Naive thymus-derived CD8-positive, alpha-beta T cell (primary cell): ENCODE measurements around the gene SPTAN1. TPM values are rescaled to one million over a fixed set of nuclear protein-coding genes. Genes with fewer than 3 reads are reported as not detected.
"Not testable (repeated sequence)": the region's sequence is repeated elsewhere in the genome, so short reads cannot be mapped to it uniquely, and the experiment has no call there.

Experiments
- ATAC-seq, 2 donors: fragments of 150-1000 bp; cut with Tn5 transposase in 1 of 2; sonication (Bioruptor Pico), chemical (Tn5 transposase) in 1 of 2; 1 replicate in 1 of 2; 2 replicates in 1 of 2; pipeline ENCODE4 v1.10.0; 2021; ENCODE audit warnings: mild to moderate bottlenecking in 2 of 2, moderate library complexity in 2 of 2
- POLR2A ChIA-PET: fragments of 350-600 bp; sonication (Branson Sonifier 250); formaldehyde crosslinking; loops from one replicate; lab custom pipeline; 2021; ENCODE audit warnings: antibody characterized with exemption; lab: Charles Lee
- DNase-seq, 10 donors: peaks; one replicate each; pipeline versions ENCODE4 v3.0.0 to v3.0.0-alpha.2; 2020 to 2022
- H3K27ac Mint-ChIP-seq, 10 donors: one replicate each; pipeline ENCODE4 v1.8.0; 2020 to 2022; ENCODE audit warnings: mild to moderate bottlenecking in 10 of 10, mixed read lengths in 10 of 10, moderate library complexity in 4 of 10, inconsistent platforms in 1 of 10
- H3K27me3 Mint-ChIP-seq, 5 donors: one replicate each; pipeline ENCODE4 v1.8.0; 2021 to 2022; ENCODE audit warnings: mixed read lengths in 5 of 5
- H3K36me3 Mint-ChIP-seq, 3 donors: one replicate each; pipeline ENCODE4 v1.8.0; 2020 to 2022; ENCODE audit warnings: mixed read lengths in 3 of 3, mild to moderate bottlenecking in 2 of 3, inconsistent platforms in 1 of 3
- H3K4me1 Mint-ChIP-seq, 4 donors: one replicate each; pipeline ENCODE4 v1.8.0; 2021 to 2022; ENCODE audit warnings: mixed read lengths in 4 of 4
- H3K4me3 Mint-ChIP-seq, 10 donors: one replicate each; pipeline ENCODE4 v1.8.0; 2020 to 2022; ENCODE audit warnings: mild to moderate bottlenecking in 10 of 10, mixed read lengths in 10 of 10, moderate library complexity in 6 of 10, inconsistent platforms in 1 of 10
- H3K9me3 Mint-ChIP-seq, 9 donors: one replicate each; pipeline ENCODE4 v1.8.0; 2020 to 2022; ENCODE audit warnings: mixed read lengths in 9 of 9, mild to moderate bottlenecking in 3 of 9, inconsistent platforms in 1 of 9, moderate library complexity in 1 of 9
- polyA plus RNA-seq, 3 donors: library from polyadenylated mRNA; unstranded; fragments of 300-500 nt; fragmentation: Illumina TruSeq; gene quantifications; one replicate each; pipeline ENCODE4 v1.2.3, GENCODE V29; 2021
- total RNA-seq, 8 experiments: library from RNA in 2 of 8; stranded (reverse) in 2 of 8; gene quantifications; one replicate each; pipeline ENCODE4 v1.2.3 and lab custom pipeline; 2021 to 2026

Gene SPTAN1
- total and polyA plus RNA-seq, 5 experiments from 2014 or later = 38.2 to 402 (median 117) TPM

DNA sequence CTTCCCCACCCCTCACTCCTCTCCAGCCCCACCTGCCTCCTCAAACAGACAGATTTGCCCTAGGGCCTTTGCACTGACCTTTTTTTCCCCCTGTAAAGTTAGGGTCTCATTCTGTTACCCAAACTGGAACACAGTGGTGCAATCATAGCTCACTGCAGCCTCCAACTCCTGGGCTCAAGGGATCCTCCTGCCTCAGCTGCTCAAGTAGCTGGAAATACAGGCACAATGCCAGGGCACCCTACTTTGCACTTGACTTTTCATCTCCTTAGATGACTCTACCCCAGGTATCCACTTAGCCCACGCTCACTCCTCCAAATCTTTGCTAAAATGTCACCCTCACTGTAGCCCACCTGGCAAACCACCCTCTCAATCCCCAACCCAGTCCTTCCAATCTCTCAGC is 102.1 kb downstream of the SPTAN1 start:
- no peaks in the 10 kb centered on the region for H3K27me3 Mint-ChIP-seq
- POLR2A ChIA-PET = interaction anchor here (1.0 to 1.8 kb wide), 2 partner anchors 32 to 35 kb away, joined by 3 to 6 read pairs; partner anchors contain the start of gene SET
- peak overlapping the region in 9 of 10 donors; percentile 1 to 77 (median 46) for H3K4me3 Mint-ChIP-seq
- ATAC-seq = no peak
- no peak for DNase-seq
- H3K36me3 Mint-ChIP-seq = no peaks in the 10 kb centered on the region
- no peaks in the 10 kb centered on the region for H3K9me3 Mint-ChIP-seq
- H3K27ac Mint-ChIP-seq = peak overlapping the region in 6 of 10 donors; percentile 28 to 75 (median 49)
- peaks cover 0 to 17% (median 3%) of the 10 kb centered on the region in 4 donors for H3K4me1 Mint-ChIP-seq

DNA sequence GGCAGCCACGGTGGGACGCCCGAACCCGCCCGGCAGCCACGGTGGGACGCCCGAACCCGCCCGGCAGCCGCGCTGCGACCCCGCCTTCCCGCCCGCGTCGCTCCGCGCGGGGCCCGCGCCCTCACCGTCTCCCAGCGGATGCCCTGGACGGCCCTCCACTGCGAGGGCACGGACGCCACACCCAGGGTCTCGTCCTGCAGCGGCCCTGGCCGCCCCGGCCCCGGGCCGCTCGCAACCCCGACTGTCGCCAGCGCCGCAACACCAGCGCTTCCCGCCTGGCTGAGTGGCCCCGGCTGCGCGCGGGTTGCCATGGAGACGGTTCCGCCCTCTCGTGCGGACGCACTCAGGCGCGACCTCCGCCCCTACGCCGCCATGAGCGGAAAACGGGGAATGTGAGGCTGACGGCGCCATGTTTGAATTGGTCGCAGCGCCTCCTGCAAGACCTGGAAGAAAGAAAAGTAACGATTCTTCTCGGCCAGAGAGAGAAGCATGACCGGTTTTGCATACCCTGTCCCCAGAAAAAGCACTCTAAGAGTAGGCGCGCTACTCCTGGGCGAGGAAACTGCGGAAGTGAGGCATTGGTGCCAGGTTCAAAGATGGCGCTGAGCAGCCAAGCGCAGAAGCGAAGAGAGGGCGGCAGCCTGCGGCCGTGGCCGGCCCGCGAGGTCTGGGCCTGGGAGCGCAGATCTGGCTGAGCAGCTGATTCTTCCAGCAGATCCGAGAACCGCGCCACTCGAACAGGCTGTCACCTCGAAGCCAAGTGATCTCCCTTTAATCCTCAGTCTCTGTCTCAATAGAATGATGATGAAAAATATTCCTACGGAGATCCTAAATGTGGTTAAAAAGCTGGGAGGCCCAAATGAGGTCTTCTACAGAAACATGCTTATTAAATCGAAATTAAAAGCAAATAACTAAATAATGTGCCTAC is 104.3 kb downstream of the SPTAN1 start, which contains the start of gene DYNC2I2:
Gene DYNC2I2, minus strand, starts transcription at position 432 of the 928 bp plus-strand sequence. Its CDS starts 121 bp downstream, at position 311.
- ATAC-seq (peak; percentile 96 to 98), DNase-seq (peak; percentile 91 to 98 (median 96))
- Mint-ChIP-seq H3K27me3 (no peaks in the 10 kb centered on the region), H3K4me3 (peak within 1 kb of the TSS; percentile 90 to 97 (median 94)), H3K36me3 (no peaks in the 10 kb centered on the region), H3K4me1 (peaks cover 0 to 17% (median 3%) of the 10 kb centered on the region in 4 donors), H3K27ac (peak within 1 kb of the TSS; percentile 96 to 100 (median 99)), H3K9me3 (no peaks in the 10 kb centered on the region)
- POLR2A ChIA-PET = interaction anchor here (0.7 to 4.9 kb wide), 7 partner anchors 8 to 173 kb away, joined by 3 to 34 read pairs (median 5); partner anchors contain the start of genes PKN3, SET, SPOUT1 and ZDHHC12

- Mint-ChIP-seq H3K27ac (peak overlapping the region; percentile 96 to 100 (median 99)), H3K4me3 (peak overlapping the region; percentile 90 to 97 (median 94)), H3K36me3 (no peaks in the 10 kb centered on the region), H3K9me3 (no peaks in the 10 kb centered on the region), H3K27me3 (no peaks in the 10 kb centered on the region), H3K4me1 (peaks cover 0 to 17% (median 3%) of the 10 kb centered on the region in 4 donors)
- DNase-seq (no peak), ATAC-seq (no peak)
- POLR2A ChIA-PET = interaction anchor here (0.9 to 4.9 kb wide), 6 partner anchors 9 to 172 kb away, joined by 3 to 34 read pairs (median 5); partner anchors contain the start of genes SET, SPOUT1 and ZDHHC12
Observed at GRCh38 chr9:128657344-128657704, 104.9 kb downstream of the SPTAN1 start.

- DNase-seq (no peak), ATAC-seq (no peak)
- POLR2A ChIA-PET = interaction anchor here (0.5 to 4.9 kb wide), 5 partner anchors 9 to 66 kb away, joined by 3 to 34 read pairs (median 5); partner anchors contain the start of genes SET and ZDHHC12
- Mint-ChIP-seq H3K4me3 (peak overlapping the region in 2 of 10 donors; percentile 96 to 97), H3K9me3 (no peaks in the 10 kb centered on the region), H3K27me3 (no peaks in the 10 kb centered on the region), H3K27ac (peak overlapping the region in 7 of 10 donors; percentile 96 to 100 (median 99)), H3K4me1 (peaks cover 0 to 17% (median 3%) of the 10 kb centered on the region in 4 donors), H3K36me3 (no peaks in the 10 kb centered on the region)
Observed at GRCh38 chr9:128657796-128658195, 105.4 kb downstream of the SPTAN1 start.

GRCh38 chr9:128666481-128666941 is 114.1 kb downstream of the SPTAN1 start:
- H3K4me1 Mint-ChIP-seq, H3K4me3 Mint-ChIP-seq, DNase-seq, ATAC-seq, H3K27me3 Mint-ChIP-seq, H3K27ac Mint-ChIP-seq, POLR2A ChIA-PET, H3K36me3 Mint-ChIP-seq, H3K9me3 Mint-ChIP-seq: not testable (repeated sequence)

DNA sequence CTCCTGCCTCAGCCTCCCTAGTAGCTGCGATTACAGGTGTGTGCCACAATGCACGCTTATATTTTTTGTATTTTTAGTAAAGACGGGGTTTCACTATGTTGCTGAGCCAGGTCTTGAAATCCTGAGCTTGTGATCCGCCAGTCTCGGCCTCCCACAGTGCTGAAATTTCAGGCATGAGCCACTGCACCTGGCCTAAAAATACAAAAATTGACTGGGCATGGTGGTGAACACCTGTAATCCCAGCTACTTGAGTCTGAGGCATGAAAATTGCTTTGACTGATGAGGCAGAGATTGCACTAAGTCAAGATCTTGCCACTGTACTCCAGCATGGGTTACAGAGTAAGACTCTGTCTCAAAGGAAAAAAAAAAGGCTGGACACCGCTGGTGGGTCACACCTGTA is 117.4 kb downstream of the SPTAN1 start:
- Mint-ChIP-seq H3K4me3 (no peak overlapping the region), H3K27ac (no peak overlapping the region), H3K9me3 (no peaks in the 10 kb centered on the region), H3K36me3 (no peaks in the 10 kb centered on the region), H3K27me3 (no peaks in the 10 kb centered on the region), H3K4me1 (no peaks in the 10 kb centered on the region)
- DNase-seq (no peak), ATAC-seq (no peak)
- POLR2A ChIA-PET = interaction anchor here (0.6 kb wide), 2 partner anchors 189 to 202 kb away, joined by 3 to 4 read pairs; no protein-coding TSS in a partner anchor

DNA sequence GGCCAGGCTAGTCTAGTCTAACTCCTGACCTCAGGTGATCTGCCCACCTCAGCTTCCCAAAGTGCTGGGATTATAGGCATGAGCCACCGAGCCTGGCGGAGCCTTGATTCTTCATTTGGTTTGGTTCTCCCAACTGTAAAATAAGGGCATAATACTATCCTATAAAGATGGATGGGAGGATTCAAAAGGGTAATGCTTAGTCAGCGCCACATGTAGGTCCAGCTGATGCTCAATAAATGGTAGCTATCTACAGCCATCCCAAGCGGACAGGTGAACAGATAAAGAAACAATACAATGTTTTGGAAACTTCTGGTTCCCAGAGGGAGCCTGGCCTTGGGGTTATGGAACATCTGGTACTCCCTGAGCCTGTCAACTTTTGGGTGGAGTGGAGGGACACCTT is 123.0 kb downstream of the SPTAN1 start:
- H3K4me1 Mint-ChIP-seq = peaks cover 0 to 3% (median 0%) of the 10 kb centered on the region in 4 donors
- H3K27me3 Mint-ChIP-seq = no peaks in the 10 kb centered on the region
- no peak overlapping the region for H3K4me3 Mint-ChIP-seq
- H3K9me3 Mint-ChIP-seq = no peaks in the 10 kb centered on the region
- H3K36me3 Mint-ChIP-seq = peaks cover 0 to 7% (median 0%) of the 10 kb centered on the region in 3 donors
- ATAC-seq (no peak), DNase-seq (no peak)
- POLR2A ChIA-PET = interaction anchor here (0.5 to 3.1 kb wide), 4 partner anchors 9 to 563 kb away, joined by 3 to 16 read pairs (median 6); no protein-coding TSS in a partner anchor
- peak overlapping the region in 1 of 10 donors; percentile 48 for H3K27ac Mint-ChIP-seq

- no peaks in the 10 kb centered on the region for H3K27me3 Mint-ChIP-seq
- ATAC-seq (no peak), DNase-seq (no peak)
- peaks cover 0 to 15% (median 3%) of the 10 kb centered on the region in 4 donors for H3K4me1 Mint-ChIP-seq
- H3K9me3 Mint-ChIP-seq = no peaks in the 10 kb centered on the region
- peaks cover 0 to 10% (median 0%) of the 10 kb centered on the region in 3 donors for H3K36me3 Mint-ChIP-seq
- POLR2A ChIA-PET = interaction anchor here (0.7 kb wide), 1 partner anchor 17 kb away, joined by 5 read pairs; no protein-coding TSS in a partner anchor
- no peak overlapping the region for H3K4me3 Mint-ChIP-seq
- H3K27ac Mint-ChIP-seq = peak overlapping the region in 2 of 10 donors; percentile 10 to 70
Observed at GRCh38 chr9:128677794-128678193, 125.4 kb downstream of the SPTAN1 start.

Other genes with a start within 250 kb of the SPTAN1 start
- 10 to 100 TPM; 20.7 to 25.4 TPM for gene TRUB2, start 230.1 kb upstream of the SPTAN1 start, total RNA-seq
- gene TRUB2, start 230.1 kb upstream of the SPTAN1 start, polyA plus RNA-seq = 10 to 100 TPM; 24.7 to 30.0 (median 28.9) TPM
- gene COQ4, start 229.7 kb upstream of the SPTAN1 start, total RNA-seq = 10 to 100 TPM; 45.6 to 46.5 TPM
- 10 to 100 TPM; 26.4 to 43.4 (median 33.4) TPM for gene COQ4, start 229.7 kb upstream of the SPTAN1 start, polyA plus RNA-seq
- gene SLC27A4, start 212.1 kb upstream of the SPTAN1 start, total RNA-seq = 10 to 100 TPM; 13.1 to 13.5 TPM
- 1 to 10 TPM; 5.0 to 7.0 (median 6.3) TPM for gene SLC27A4, start 212.1 kb upstream of the SPTAN1 start, polyA plus RNA-seq
- 10 to 100 TPM; 44.5 to 47.5 TPM for gene URM1, start 181.2 kb upstream of the SPTAN1 start, total RNA-seq
- gene URM1, start 181.2 kb upstream of the SPTAN1 start, polyA plus RNA-seq = 10 to 100 TPM; 49.3 to 66.4 (median 61.0) TPM
- 1 to 10 TPM; 1.3 to 1.7 TPM for gene CERCAM, start 131.7 kb upstream of the SPTAN1 start, total RNA-seq
- under 1 TPM; 0.14 to 0.90 (median 0.51) TPM for gene CERCAM, start 131.7 kb upstream of the SPTAN1 start, polyA plus RNA-seq
- gene ODF2, start 96.6 kb upstream of the SPTAN1 start, total RNA-seq = 10 to 100 TPM; 34.8 to 36.6 TPM
- gene ODF2, start 96.6 kb upstream of the SPTAN1 start, polyA plus RNA-seq = 10 to 100 TPM; 15.6 to 32.8 (median 20.6) TPM
- gene GLE1, start 47.9 kb upstream of the SPTAN1 start, total RNA-seq = 10 to 100 TPM; 26.4 to 30.7 TPM
- gene GLE1, start 47.9 kb upstream of the SPTAN1 start, polyA plus RNA-seq = 10 to 100 TPM; 17.4 to 27.9 (median 24.9) TPM
- 1 to 10 TPM; 6.0 to 8.3 TPM for gene DYNC2I2, start 104.3 kb downstream of the SPTAN1 start, total RNA-seq
- gene DYNC2I2, start 104.3 kb downstream of the SPTAN1 start, polyA plus RNA-seq = 1 to 10 TPM; 2.7 to 4.1 (median 3.9) TPM
- gene SET, start 136.6 kb downstream of the SPTAN1 start, total RNA-seq = 100 to 1,000 TPM; 314 to 325 TPM
- gene SET, start 136.6 kb downstream of the SPTAN1 start, polyA plus RNA-seq = 100 to 1,000 TPM; 179 to 229 (median 209) TPM
- gene PKN3, start 149.9 kb downstream of the SPTAN1 start, total RNA-seq = 1 to 10 TPM; 1.8 to 2.2 TPM
- 1 to 10 TPM in 2 of 3 donors, under 1 TPM in 1; 0.98 to 1.5 (median 1.0) TPM for gene PKN3, start 149.9 kb downstream of the SPTAN1 start, polyA plus RNA-seq
- 10 to 100 TPM; 24.2 to 30.7 TPM for gene ZDHHC12, start 171.5 kb downstream of the SPTAN1 start, total RNA-seq
- 10 to 100 TPM; 51.7 to 75.5 (median 64.3) TPM for gene ZDHHC12, start 171.5 kb downstream of the SPTAN1 start, polyA plus RNA-seq
- 10 to 100 TPM; 49.1 to 50.3 TPM for gene ZER1, start 219.3 kb downstream of the SPTAN1 start, total RNA-seq
- 10 to 100 TPM; 34.7 to 46.9 (median 45.7) TPM for gene ZER1, start 219.3 kb downstream of the SPTAN1 start, polyA plus RNA-seq
- 10 to 100 TPM; 29.9 to 36.3 TPM for gene TBC1D13, start 234.7 kb downstream of the SPTAN1 start, total RNA-seq
- 10 to 100 TPM; 20.2 to 34.8 (median 22.2) TPM for gene TBC1D13, start 234.7 kb downstream of the SPTAN1 start, polyA plus RNA-seq